ENCODE data around the gene DOK1.

Gene DOK1

GRCh38 chr2:74603282-74604000 lies 48.9 kb downstream of the DOK1 start:
- no peak for DNase-seq

GRCh38 chr2:74606927-74607326 lies 52.4 kb downstream of the DOK1 start:
- no peak for DNase-seq

Data from NCI-H526 treated with DMSO at 0.1 percent for 48 hours (cell line).